ENCODE data around the gene DMRT3.

DMRT3 gene

DNA sequence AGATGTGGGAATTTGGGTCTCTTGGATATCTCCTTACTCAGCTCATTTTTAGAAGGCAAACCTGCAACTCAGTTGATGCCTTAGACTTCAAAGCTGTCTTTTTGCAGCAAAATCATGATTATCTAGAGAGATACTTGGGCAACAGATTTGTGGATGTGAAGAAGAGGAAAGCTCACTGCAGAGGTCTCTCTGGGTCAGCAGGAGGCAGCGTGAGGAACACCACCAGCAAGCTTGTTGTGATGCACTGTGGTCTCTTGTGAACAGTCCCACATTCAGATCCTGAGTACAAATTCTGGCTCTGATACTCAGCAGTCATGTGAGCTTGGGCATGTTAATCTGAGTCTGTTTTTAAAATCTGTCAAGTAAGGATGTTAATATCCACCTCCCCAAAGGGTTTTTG is 26.3 kb upstream of the DMRT3 start:
- H3K9ac ChIP-seq (ENCODE audit: low read depth in 1 of 2, low read length in 2 of 2): no peak overlapping the region
- peaks cover 15 to 32% of the 10 kb centered on the region in 2 donors for H3K27me3 ChIP-seq (ENCODE audit: control insufficient read depth in 1 of 2, insufficient read depth in 2 of 2, low read length in 2 of 2)
- no peaks in the 10 kb centered on the region for H3K4me1 ChIP-seq (ENCODE audit: control insufficient read depth in 1 of 2, insufficient read depth in 2 of 2, low read length in 2 of 2)

GRCh38 chr9:952546-952945 is 23.9 kb upstream of the DMRT3 start:
- no peak overlapping the region for H3K4me3 ChIP-seq (ENCODE audit: low read depth in 1 of 2, low read length in 2 of 2)
- H3K9ac ChIP-seq (ENCODE audit: low read depth in 1 of 2, low read length in 2 of 2): no peak overlapping the region
- no peak overlapping the region for H3K27ac ChIP-seq (ENCODE audit: low read depth, low read length)
- no peaks in the 10 kb centered on the region for H3K36me3 ChIP-seq (ENCODE audit: control insufficient read depth in 1 of 2, insufficient read depth in 2 of 2, low read length in 2 of 2)
- H3K27me3 ChIP-seq (ENCODE audit: control insufficient read depth in 1 of 2, insufficient read depth in 2 of 2, low read length in 2 of 2): peaks cover 15 to 25% of the 10 kb centered on the region in 2 donors
- H3K4me1 ChIP-seq (ENCODE audit: control insufficient read depth in 1 of 2, insufficient read depth in 2 of 2, low read length in 2 of 2): no peaks in the 10 kb centered on the region
- no peaks in the 10 kb centered on the region for H3K9me3 ChIP-seq (ENCODE audit: control insufficient read depth in 1 of 2, low read length in 2 of 2)

More for the DNA sequence above, 26.3 kb upstream of the DMRT3 start:
- Histone ChIP-seq H3K36me3 (ENCODE audit: control insufficient read depth in 1 of 2, insufficient read depth in 2 of 2, low read length in 2 of 2) (no peaks in the 10 kb centered on the region), H3K4me3 (ENCODE audit: low read depth in 1 of 2, low read length in 2 of 2) (no peak overlapping the region), H3K9me3 (ENCODE audit: control insufficient read depth in 1 of 2, low read length in 2 of 2) (no peaks in the 10 kb centered on the region), H3K27ac (ENCODE audit: low read depth, low read length) (no peak overlapping the region)

- Histone ChIP-seq H3K27ac (ENCODE audit: low read depth, low read length) (no peak overlapping the region), H3K9ac (ENCODE audit: low read depth in 1 of 2, low read length in 2 of 2) (no peak overlapping the region), H3K4me1 (ENCODE audit: control insufficient read depth in 1 of 2, insufficient read depth in 2 of 2, low read length in 2 of 2) (no peaks in the 10 kb centered on the region), H3K4me3 (ENCODE audit: low read depth in 1 of 2, low read length in 2 of 2) (no peak overlapping the region), H3K9me3 (ENCODE audit: control insufficient read depth in 1 of 2, low read length in 2 of 2) (no peaks in the 10 kb centered on the region), H3K27me3 (ENCODE audit: control insufficient read depth in 1 of 2, insufficient read depth in 2 of 2, low read length in 2 of 2) (peaks cover 16 to 18% of the 10 kb centered on the region in 2 donors), H3K36me3 (ENCODE audit: control insufficient read depth in 1 of 2, insufficient read depth in 2 of 2, low read length in 2 of 2) (no peaks in the 10 kb centered on the region)
Measured at GRCh38 chr9:959105-959504, 17.4 kb upstream of the DMRT3 start.

- Histone ChIP-seq H3K36me3 (ENCODE audit: control insufficient read depth in 1 of 2, insufficient read depth in 2 of 2, low read length in 2 of 2) (no peaks in the 10 kb centered on the region), H3K9me3 (ENCODE audit: control insufficient read depth in 1 of 2, low read length in 2 of 2) (no peaks in the 10 kb centered on the region), H3K4me1 (ENCODE audit: control insufficient read depth in 1 of 2, insufficient read depth in 2 of 2, low read length in 2 of 2) (no peaks in the 10 kb centered on the region), H3K4me3 (ENCODE audit: low read depth in 1 of 2, low read length in 2 of 2) (no peak overlapping the region), H3K27ac (ENCODE audit: low read depth, low read length) (no peak overlapping the region), H3K9ac (ENCODE audit: low read depth in 1 of 2, low read length in 2 of 2) (no peak overlapping the region), H3K27me3 (ENCODE audit: control insufficient read depth in 1 of 2, insufficient read depth in 2 of 2, low read length in 2 of 2) (peaks cover 24% of the 10 kb centered on the region in 2 donors)
Measured at GRCh38 chr9:959914-960313, 16.5 kb upstream of the DMRT3 start.

DNA sequence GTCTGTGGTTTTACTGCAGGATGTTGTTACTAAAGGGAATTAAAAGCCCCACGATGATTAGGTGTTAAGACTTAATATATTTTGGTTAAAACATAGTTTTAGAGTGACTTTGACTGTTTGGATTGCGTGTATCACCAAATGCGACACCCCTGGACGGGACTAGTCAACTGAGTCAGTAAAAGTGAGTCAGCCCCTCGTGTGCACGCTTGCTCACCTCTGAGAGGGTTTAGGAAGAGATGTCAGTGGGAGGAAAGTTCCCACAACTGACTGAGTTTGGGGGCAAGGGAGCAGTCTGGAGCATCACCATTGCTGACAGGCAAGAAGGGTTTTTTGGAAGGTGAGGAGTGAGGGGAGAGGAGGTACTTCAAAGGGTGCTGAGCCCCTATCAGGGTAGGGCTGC is 14.4 kb upstream of the DMRT3 start:
- H3K27me3 ChIP-seq (ENCODE audit: control insufficient read depth in 1 of 2, insufficient read depth in 2 of 2, low read length in 2 of 2): peaks cover 36 to 43% of the 10 kb centered on the region in 2 donors

GRCh38 chr9:965497-965896 is 11.0 kb upstream of the DMRT3 start:
- Histone ChIP-seq H3K9ac (ENCODE audit: low read depth in 1 of 2, low read length in 2 of 2) (no peak overlapping the region), H3K27me3 (ENCODE audit: control insufficient read depth in 1 of 2, insufficient read depth in 2 of 2, low read length in 2 of 2) (peaks cover 62 to 78% of the 10 kb centered on the region in 2 donors), H3K36me3 (ENCODE audit: control insufficient read depth in 1 of 2, insufficient read depth in 2 of 2, low read length in 2 of 2) (no peaks in the 10 kb centered on the region), H3K4me3 (ENCODE audit: low read depth in 1 of 2, low read length in 2 of 2) (no peak overlapping the region), H3K9me3 (ENCODE audit: control insufficient read depth in 1 of 2, low read length in 2 of 2) (no peaks in the 10 kb centered on the region), H3K27ac (ENCODE audit: low read depth, low read length) (no peak overlapping the region), H3K4me1 (ENCODE audit: control insufficient read depth in 1 of 2, insufficient read depth in 2 of 2, low read length in 2 of 2) (peaks cover 0 to 4% of the 10 kb centered on the region in 2 donors)

More for the DNA sequence above, 14.4 kb upstream of the DMRT3 start:
- Histone ChIP-seq H3K36me3 (ENCODE audit: control insufficient read depth in 1 of 2, insufficient read depth in 2 of 2, low read length in 2 of 2) (no peaks in the 10 kb centered on the region), H3K4me3 (ENCODE audit: low read depth in 1 of 2, low read length in 2 of 2) (no peak overlapping the region), H3K9ac (ENCODE audit: low read depth in 1 of 2, low read length in 2 of 2) (no peak overlapping the region), H3K4me1 (ENCODE audit: control insufficient read depth in 1 of 2, insufficient read depth in 2 of 2, low read length in 2 of 2) (no peaks in the 10 kb centered on the region), H3K9me3 (ENCODE audit: control insufficient read depth in 1 of 2, low read length in 2 of 2) (no peaks in the 10 kb centered on the region), H3K27ac (ENCODE audit: low read depth, low read length) (no peak overlapping the region)

DNA sequence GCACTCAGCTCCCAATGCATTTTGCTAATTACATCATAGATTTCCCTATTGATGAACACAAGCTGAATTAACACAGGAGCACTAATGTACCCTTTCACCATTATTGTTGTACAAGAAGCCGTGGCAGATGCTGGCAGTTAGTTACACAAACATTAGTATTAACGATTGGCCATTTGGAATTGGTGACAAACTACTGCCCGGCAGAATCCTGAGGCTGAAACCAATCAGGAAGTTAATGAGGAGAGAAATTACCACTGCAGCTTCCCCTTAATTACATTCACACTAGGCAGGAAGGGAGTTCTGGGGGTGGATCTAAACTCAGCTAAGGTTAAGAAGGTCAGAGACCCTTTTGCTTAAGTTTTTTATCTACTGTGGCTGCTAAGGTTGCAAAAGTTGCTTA is 9.6 kb upstream of the DMRT3 start:
- Histone ChIP-seq H3K4me3 (ENCODE audit: low read depth in 1 of 2, low read length in 2 of 2) (no peak overlapping the region), H3K27me3 (ENCODE audit: control insufficient read depth in 1 of 2, insufficient read depth in 2 of 2, low read length in 2 of 2) (peaks cover 67 to 88% of the 10 kb centered on the region in 2 donors), H3K27ac (ENCODE audit: low read depth, low read length) (no peak overlapping the region), H3K9me3 (ENCODE audit: control insufficient read depth in 1 of 2, low read length in 2 of 2) (no peaks in the 10 kb centered on the region), H3K36me3 (ENCODE audit: control insufficient read depth in 1 of 2, insufficient read depth in 2 of 2, low read length in 2 of 2) (no peaks in the 10 kb centered on the region), H3K4me1 (ENCODE audit: control insufficient read depth in 1 of 2, insufficient read depth in 2 of 2, low read length in 2 of 2) (peaks cover 0 to 4% of the 10 kb centered on the region in 2 donors), H3K9ac (ENCODE audit: low read depth in 1 of 2, low read length in 2 of 2) (no peak overlapping the region)

GRCh38 chr9:967436-967835 is 9.0 kb upstream of the DMRT3 start:
- no peaks in the 10 kb centered on the region for H3K9me3 ChIP-seq (ENCODE audit: control insufficient read depth in 1 of 2, low read length in 2 of 2)

GRCh38 chr9:967903-968641 is 8.4 kb upstream of the DMRT3 start:
- Histone ChIP-seq H3K27ac (ENCODE audit: low read depth, low read length) (no peak overlapping the region), H3K4me1 (ENCODE audit: control insufficient read depth in 1 of 2, insufficient read depth in 2 of 2, low read length in 2 of 2) (peaks cover 11 to 13% of the 10 kb centered on the region in 2 donors), H3K4me3 (ENCODE audit: low read depth in 1 of 2, low read length in 2 of 2) (no peak overlapping the region), H3K36me3 (ENCODE audit: control insufficient read depth in 1 of 2, insufficient read depth in 2 of 2, low read length in 2 of 2) (no peaks in the 10 kb centered on the region), H3K27me3 (ENCODE audit: control insufficient read depth in 1 of 2, insufficient read depth in 2 of 2, low read length in 2 of 2) (peaks cover 70 to 92% of the 10 kb centered on the region in 2 donors), H3K9me3 (ENCODE audit: control insufficient read depth in 1 of 2, low read length in 2 of 2) (no peaks in the 10 kb centered on the region), H3K9ac (ENCODE audit: low read depth in 1 of 2, low read length in 2 of 2) (no peak overlapping the region)

More at GRCh38 chr9:967436-967835, 9.0 kb upstream of the DMRT3 start:
- H3K36me3 ChIP-seq (ENCODE audit: control insufficient read depth in 1 of 2, insufficient read depth in 2 of 2, low read length in 2 of 2): no peaks in the 10 kb centered on the region
- no peak overlapping the region for H3K27ac ChIP-seq (ENCODE audit: low read depth, low read length)
- no peak overlapping the region for H3K9ac ChIP-seq (ENCODE audit: low read depth in 1 of 2, low read length in 2 of 2)
- peaks cover 68 to 88% of the 10 kb centered on the region in 2 donors for H3K27me3 ChIP-seq (ENCODE audit: control insufficient read depth in 1 of 2, insufficient read depth in 2 of 2, low read length in 2 of 2)
- peaks cover 6 to 9% of the 10 kb centered on the region in 2 donors for H3K4me1 ChIP-seq (ENCODE audit: control insufficient read depth in 1 of 2, insufficient read depth in 2 of 2, low read length in 2 of 2)
- H3K4me3 ChIP-seq (ENCODE audit: low read depth in 1 of 2, low read length in 2 of 2): no peak overlapping the region

- Histone ChIP-seq H3K27ac (ENCODE audit: low read depth, low read length) (no peak overlapping the region), H3K4me3 (ENCODE audit: low read depth in 1 of 2, low read length in 2 of 2) (no peak overlapping the region), H3K27me3 (ENCODE audit: control insufficient read depth in 1 of 2, insufficient read depth in 2 of 2, low read length in 2 of 2) (peaks cover 81 to 96% of the 10 kb centered on the region in 2 donors), H3K9me3 (ENCODE audit: control insufficient read depth in 1 of 2, low read length in 2 of 2) (no peaks in the 10 kb centered on the region), H3K36me3 (ENCODE audit: control insufficient read depth in 1 of 2, insufficient read depth in 2 of 2, low read length in 2 of 2) (no peaks in the 10 kb centered on the region), H3K9ac (ENCODE audit: low read depth in 1 of 2, low read length in 2 of 2) (no peak overlapping the region), H3K4me1 (ENCODE audit: control insufficient read depth in 1 of 2, insufficient read depth in 2 of 2, low read length in 2 of 2) (peaks cover 11 to 13% of the 10 kb centered on the region in 2 donors)
Measured at GRCh38 chr9:969310-970150, 6.9 kb upstream of the DMRT3 start.
